ENCODE results near the gene ANK3.

- TF ChIP-seq CTCF (IDR thresholded peaks at IDR 0.05; ENCODE audit: low read depth, low read length) (no peak), POLR2A (IDR thresholded peaks at IDR 0.05; ENCODE audit: extremely low read depth, insufficient read length) (no peak)
These were observed 267.5 kb downstream of the ANK3 start for GRCh38 chr10:60122190-60122589.
